Inflammatory macrophage (primary cell): Measurements from ENCODE around the gene HHIP.

Source experiments
- DNase-seq, 2 donors: peaks; one replicate each; pipeline ENCODE4 v3.0.0-alpha.2; 2020 to 2022

HHIP gene

DNA sequence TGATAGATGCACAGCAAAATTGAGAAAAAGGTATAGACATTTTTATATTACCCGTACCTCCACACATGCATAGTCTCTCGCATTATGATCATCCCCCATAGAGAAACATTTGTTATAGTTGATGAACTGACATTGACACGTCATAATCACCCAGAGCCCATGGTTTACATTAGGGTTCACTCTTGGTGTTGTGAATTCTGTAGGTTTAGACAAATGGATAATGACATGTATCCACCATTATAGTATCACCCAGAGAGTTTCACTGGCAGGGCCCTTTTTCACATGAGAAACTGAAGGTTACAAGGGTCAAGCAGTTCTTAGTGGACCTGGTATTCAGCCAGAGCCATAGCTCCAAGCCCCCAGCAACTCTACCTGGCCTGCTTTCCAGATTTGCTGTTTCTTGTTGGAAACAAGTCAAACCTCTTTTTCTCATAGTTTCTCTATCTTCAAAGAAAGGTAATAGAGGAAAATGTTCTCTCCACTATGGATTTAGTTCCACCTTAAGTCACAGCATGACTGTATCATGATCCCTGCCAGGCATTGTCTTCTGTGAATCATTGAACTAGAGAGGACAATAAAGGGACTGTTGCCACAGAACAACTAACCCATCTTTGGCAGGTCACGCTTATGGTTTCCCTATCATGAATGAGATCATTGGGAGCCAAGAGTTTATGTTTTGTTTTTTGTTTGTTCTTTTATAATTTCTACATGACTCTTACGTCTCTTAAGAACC is 64.0 kb downstream of the HHIP start:
- no peak for DNase-seq

DNA sequence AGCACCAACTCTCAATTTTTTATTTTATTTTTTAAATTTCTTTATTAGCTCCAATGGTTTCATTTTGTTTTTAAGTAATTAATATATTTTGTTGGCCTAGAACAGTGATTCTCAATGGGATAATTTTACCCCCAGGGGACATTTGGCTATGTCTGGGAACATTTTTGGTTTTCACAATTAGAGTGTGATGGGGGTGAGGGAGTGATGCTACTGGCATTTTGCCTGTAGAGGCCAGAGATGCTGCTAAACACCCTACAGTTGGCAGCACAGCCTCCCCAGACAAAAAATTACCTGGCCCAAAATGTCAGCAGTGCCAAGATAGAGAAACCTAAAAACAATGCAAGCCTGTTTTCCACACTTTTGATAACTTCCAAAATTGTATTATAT is 64.6 kb downstream of the HHIP start:
- DNase-seq: no peak

DNA sequence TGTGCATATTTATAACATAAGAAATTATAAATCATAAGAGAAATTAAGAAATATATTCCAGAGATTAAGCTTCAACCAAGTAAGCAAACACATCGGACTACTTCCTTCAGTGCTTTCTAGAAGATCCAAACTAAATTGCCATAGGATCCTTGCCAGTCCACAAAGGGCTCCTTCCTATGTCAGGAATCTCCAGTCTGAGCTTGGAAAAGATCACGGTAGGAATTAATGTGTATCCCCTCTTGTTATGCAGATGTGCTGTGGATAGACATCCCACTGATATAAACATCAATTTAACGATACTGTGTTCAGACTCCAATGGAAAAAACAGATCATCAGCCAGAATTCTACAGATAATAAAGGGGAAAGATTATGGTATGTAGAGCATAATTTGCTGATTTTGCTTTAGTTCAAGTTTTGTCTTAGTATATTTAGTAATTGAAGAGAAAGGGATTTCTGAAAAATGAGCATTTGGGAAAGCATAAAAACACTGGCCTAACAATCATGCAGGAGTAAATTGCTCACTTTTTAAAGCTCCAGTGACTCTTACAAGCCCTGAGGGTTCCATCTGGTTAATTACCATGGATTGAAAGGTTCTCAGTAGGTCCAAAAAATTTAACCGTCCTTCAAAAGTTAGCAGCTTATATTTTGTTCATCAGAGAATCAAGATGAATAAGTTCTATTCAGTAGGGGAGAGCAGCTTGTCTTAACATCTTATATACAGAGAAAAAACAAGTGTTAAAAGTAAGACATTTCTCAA is 65.9 kb downstream of the HHIP start:
- no peak for DNase-seq

DNA sequence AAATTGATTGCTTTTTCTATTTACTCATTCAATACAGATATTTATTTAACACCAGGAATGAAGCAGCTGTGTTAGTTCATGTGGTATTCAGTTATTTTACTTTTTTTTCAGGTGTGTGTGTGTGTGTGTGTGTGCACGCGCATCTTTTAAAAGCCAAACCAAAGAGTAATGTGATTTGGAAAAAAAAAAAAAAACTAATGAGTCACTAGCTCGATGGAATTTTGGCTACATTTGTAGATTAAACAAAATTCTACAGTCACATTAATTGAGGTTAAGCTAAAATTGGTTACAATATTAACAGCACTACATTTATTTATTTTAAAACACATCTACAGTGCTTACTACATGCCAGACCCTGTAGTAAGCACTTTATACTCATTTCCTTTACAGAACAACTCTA is 66.8 kb downstream of the HHIP start:
- no peak for DNase-seq

DNA sequence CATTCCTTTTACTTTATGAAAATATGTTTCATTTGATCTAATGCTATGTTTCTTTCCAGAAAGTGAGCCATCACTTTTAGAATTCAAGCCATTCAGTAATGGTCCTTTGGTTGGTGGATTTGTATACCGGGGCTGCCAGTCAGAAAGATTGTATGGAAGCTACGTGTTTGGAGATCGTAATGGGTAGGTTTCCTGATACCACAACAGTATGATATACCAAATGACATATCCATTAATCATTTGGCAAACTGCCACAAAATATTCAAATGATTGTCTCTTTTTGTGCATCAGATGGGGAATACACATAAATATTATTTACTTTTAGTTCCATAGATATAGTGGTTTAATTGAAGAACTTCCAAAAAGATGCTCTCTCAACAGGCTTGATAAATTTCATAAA is 68.2 kb downstream of the HHIP start:
- no peak for DNase-seq

DNA sequence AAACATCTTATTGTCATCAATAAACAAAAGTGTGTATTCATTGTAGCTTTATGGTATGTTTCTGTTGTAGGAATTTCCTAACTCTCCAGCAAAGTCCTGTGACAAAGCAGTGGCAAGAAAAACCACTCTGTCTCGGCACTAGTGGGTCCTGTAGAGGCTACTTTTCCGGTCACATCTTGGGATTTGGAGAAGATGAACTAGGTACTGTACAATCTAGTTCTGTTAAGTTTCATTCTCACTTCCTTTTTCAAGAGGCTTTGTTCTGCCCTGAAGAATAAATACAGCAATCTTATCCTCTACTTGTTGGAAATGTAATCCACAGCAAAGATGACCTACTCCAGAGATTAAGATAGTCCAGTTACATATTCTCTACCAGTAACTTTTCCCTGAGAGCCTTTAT is 69.3 kb downstream of the HHIP start:
- DNase-seq: peak in 1 of 2 donors; percentile 1

DNA sequence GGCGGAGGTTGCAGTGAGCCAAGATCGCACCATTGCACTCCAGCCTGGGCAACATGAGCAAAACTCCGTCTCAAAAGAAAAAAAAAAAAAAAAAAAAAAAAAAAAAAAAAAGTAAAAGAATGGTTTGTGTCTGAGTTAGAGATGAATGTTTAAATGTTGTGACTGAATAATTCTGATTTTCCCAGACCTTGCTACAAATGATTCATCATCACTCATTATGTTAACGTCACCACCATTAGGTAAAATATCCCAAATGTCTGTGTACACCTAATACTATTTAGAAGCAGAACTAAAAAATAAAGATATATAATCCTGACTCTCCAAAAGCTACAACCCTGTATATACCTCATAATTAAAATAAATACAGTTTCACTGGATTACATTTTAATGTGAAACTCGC is 70.8 kb downstream of the HHIP start:
- no peak for DNase-seq

DNA sequence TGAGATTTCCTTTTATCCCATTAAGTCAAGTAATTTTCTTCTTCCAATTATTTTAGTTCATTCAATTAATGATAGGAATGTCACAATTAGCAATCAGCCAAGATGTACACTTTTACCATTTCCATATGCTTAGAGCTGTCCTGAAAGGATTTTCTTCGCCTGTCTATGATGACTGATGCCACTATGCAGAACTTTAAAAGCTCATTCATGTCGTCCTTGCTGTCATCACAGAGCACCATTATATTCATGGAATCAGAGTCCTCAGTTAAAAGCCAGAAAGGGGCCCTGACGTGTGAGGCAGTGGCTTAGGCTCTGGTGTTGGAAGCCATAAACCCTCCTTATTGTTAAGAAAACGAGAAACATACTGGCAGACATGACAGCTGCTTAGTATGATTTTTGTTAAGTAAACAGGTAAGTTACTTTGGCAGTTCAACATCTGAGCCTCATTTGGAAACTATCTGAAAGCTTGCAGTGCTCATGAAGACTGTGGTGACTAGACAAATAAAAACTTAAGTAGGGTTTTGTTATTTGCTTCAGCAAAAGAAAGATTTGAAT is 73.1 kb downstream of the HHIP start:
- DNase-seq: no peak

DNA sequence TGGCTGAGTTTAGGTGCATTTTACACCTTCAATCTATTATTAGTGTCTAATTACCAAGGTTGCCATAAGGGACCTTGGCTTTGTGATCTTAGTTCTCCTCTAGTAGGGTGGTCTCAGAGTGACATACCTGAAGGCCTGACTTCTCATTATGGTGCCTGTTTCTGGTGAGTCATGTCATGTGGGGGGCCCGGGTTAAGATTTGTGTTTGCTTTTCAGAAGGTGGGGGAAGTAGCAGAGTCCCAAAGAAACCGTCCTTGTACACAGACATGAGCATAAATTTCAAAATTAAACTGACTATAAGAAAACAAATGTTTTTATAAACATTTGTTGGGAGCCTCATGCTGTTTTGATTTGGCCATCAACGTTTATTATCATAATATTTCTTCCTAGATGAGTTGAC is 74.5 kb downstream of the HHIP start:
- no peak for DNase-seq

DNA sequence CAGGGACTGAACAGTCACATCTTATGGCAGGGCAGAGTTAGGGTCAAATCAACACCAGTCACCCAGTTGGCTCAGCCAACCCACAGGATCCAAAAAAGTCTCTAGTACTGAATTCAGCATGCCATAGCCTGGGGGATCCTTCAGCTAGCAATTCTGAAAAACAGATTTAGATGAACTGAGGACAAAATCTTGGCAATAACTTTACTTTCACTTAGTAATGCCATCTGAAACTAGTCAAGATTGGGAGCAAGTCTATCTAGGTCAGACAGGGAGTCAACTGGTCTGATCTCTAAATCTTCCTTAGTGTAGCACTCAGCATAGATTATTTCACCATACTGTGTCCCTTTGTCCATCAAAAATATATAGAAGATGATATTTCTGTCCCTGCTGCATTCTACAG is 76.0 kb downstream of the HHIP start:
- no peak for DNase-seq

DNA sequence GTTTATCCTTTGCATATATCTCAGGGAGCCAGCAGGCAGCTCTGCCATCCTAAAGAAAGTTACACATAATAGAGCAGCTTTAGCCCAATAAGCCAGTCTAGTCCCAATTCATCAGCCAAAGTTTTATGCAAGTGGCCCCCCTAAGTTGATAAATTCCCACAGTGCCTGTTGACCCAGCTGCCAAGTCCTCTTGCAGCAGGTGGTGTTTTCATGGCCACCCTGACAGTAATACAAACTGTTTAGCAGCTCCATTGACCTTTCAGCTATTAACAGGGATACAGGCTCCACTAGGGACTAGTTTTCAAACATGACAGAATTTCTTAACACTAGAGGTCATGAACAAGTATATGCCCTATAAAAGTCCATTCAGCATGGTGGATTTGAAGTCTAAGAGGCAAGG is 77.5 kb downstream of the HHIP start:
- DNase-seq: no peak

DNA sequence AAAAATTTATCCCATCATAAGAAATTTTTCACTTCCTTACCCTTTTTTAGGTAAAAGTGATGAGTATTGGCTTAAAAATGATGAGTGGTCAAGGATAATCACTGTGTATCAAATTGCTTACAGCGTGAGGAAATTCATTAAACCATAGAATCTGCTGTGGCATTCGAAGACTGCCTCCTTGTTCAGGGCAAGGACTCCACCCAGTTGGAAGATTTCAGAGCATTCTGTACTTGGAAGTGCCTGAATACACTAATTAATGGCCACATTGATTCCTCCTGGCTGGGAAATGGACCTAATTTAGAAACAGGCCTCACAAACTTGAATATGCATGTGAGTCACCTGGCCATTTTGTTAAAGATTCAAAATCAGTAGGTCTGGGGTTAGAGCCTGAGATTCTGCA is 83.2 kb downstream of the HHIP start:
- no peak for DNase-seq

DNA sequence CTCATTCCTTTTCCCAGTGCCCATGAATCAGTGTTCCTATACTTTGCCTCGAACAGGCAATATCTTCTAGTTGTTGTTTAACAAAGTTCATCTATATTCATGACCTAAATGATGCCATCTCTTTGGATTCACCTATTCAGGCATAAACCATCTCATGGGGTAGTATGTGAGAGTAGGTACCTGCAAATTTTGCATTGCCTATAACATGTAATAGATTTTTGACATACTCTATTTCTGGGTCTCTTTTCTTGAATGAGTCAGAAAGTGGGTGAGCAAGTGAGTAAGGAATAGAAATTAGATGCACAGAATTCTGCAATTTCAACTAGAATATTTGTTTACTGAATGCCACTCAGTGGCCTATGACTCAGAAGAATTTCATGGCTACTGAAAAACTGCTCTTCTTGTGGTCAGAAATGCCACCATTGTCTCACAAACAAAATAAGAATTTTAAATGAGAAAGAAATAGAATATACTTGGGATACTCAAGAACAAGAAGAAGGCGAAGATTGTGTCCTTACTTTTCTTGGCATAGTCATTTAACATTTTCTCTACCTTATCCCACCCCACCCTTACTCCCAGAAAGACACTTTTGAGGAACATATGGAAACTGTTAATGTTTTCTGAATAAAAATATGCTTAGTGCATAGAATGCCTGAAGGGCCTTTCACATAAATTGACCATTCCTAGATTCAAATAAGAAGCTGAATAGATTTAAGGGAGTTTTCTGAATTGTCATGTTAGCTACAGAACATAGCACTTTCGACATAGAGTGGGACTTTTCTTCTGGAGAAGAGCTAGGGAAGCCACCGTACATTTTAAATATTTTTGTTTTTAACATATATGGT is 86.8 kb downstream of the HHIP start:
- DNase-seq: no peak

DNA sequence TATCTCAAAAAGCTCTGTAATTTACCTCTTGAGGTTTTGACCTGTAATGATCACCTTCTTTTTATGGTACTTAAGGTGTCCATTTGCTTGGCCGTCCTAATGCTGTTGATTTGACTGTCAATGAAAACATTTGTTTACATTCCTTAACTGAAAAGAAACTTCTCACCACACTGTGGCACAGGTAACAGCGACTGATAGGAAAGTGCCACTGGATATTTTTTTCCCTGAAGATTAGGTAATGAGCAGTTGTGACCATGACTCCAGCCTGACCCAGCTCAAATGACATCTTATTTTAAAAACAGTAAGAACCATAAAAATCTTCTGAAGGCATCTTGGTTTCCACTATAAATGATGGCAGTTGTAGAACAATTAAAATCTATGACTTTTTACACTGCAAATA is 87.6 kb downstream of the HHIP start:
- no peak for DNase-seq

DNA sequence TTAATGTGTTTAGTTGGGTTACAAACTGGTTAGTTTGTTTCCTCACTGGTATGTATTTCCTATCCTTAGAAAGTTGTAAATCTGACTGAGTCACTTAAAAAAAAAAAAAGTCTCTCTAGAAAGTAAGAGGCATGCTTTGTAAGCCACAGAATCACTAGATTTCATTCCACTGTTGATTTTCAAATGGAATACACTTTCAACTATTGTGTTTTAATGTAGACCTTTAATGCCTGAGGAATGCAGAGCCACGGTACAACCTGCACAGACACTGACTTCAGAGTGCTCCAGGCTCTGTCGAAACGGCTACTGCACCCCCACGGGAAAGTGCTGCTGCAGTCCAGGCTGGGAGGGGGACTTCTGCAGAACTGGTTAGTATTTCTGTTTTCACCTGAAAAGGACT is 88.6 kb downstream of the HHIP start:
- DNase-seq: no peak

DNA sequence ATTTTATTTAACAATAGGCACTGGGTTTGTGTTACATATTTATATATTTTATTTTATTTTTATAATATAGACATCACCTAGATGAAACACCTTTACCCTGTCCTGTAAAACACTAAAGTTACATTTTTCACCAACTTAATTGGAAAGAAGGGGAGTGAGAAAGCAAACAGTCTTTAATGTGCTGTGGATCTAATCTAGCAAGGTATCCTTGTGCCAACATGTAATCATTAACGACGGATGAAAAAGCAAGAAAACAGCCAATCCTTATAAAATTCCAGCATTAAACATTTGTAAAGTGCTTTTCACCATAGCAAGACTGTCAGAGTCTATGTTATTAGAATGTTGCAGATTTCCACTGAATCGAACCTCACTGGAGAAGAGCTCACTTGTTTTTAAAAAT is 92.7 kb downstream of the HHIP start:
- no peak for DNase-seq

DNA sequence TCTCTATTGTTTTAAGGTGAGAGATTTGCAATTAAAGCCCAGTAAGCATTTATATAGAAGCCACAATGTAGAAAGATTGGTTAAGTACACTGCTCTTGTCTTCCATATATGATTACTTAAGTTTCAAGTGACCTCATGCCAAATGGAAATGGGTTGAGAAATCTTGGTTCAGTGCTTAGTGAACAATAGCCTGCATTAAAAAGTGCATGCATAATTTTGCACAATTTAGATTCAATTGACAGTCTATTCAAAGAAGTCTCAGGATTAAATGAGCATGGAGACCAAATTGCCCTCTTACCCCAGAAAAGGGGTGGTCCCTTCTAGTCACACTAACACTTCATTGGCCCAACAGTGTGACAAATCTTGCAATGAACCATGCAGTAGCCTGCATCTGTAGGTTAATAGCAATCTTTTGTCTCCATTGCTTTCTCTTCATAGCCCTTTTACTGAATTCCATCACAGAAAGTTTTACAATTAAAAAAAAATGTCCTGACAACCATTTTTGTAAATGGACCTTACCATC is 93.6 kb downstream of the HHIP start:
- no peak for DNase-seq

DNA sequence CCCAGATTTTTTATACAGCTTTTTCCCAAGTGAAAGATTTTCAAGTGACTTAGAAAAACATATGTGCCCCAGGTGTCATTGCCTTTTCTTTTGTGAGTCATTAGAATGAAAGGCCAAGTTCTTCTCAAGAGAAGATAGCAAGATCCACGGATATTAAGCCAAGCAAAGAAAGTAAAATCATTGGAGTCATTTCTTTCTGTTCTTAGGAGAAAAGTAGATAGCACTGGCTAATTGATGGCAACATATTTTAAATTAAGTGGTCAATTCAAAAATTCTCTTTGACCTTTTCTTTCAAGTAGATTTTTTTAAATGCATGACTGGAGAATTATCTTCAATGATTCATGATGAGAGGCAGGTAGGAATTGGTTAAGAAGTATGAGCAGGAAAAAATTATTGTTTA is 94.4 kb downstream of the HHIP start:
- DNase-seq: no peak

DNA sequence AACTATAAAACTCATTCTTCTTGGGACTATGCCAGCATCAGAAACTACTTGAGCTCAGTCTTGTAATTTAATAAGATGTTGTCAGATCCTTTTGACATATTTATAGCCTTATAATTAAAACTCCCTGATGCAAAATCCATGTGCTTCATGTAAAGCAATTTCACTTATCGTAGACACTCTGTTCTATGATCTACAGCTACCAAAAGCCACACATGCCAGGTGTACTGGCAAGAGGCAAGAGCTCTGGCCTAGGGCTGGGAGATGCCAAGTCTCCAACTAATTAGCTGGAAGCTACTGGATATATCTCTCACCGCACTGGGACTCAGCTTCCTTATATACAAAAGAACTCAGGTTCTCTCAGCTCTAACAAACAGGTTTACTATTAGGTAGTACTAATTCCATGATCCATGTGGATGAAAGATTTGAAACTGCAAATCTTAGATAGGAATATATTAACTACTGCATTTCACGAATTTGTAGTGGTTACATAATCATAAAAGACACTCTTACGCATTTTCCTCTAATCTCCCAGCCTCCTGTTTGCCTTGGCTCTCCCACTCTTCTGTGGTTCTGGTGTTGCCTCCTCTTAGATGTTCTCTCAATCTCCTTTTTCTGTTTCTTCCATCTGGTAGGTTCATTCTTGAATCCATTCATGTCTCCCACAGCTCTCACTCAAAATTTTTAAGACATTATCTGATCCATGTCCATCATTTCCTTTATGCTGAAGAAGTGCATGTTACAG is 103.0 kb downstream of the HHIP start:
- no peak for DNase-seq

DNA sequence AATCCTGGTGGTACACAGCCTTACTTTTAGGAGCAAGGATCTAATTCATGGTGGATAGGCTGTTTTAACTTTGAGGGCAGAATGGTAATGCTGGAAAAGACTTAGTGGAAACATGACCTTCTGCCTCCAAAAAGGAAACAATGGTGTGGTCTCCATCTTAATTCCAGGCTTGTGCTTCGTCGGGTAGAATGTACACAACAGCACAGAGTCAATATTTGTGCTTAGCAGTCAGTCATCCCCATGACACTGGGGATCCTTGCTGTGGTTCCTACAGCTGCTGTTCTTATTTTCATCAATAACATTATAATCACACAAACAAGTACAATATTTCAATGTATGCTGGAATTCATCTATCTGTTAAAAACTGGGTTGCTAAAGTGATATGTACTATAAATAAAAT is 104.4 kb downstream of the HHIP start:
- no peak for DNase-seq

DNA sequence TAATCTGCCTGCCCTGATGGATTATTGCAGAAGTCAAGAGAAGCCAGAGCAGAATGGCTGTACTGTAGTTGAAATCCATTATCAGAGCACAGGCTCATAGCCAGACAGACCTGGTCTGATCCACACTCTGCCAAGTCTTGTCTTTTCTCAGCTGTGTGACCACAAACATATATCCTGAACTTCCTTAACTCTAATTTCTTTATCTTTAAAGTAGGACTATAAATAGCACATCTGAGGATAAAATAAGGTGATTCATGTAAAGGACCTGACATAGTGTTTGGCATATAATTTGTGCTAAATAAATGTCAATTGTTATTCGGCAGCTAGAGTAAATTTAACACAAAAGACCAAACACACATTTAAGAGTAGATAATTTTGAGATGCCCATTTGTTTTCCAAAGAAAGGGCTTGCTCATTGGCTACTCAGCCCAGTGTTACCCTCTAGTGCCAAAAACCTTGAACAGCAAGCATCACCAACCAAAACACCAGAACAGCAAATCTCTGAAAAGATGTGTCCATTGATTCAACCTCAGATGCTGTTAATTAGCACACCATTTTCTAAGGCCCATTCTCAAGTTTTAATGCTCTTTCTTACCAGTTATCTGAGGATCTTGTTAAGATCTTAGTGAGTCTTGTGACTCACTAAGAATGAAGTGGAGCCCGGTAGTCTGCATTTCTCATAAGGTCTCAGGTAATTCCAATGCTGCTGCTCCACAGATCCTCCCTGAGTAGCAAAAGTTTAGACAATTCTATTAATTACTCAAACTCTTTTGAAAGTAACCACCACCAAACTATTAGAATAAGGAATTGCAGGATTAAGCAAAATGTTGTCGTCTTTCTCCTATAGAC is 108.8 kb downstream of the HHIP start:
- DNase-seq: no peak
